KMS-11 (cell line): ENCODE data around the gene BCKDHA.

Source experiments
- H2AFZ ChIP-seq: fragments of 200-600 bp; sonication (generic); 2 replicates; pipeline ENCODE4 v1.6.1; 2016; ENCODE audit warnings: antibody characterized with exemption, mixed run types, low read depth
- H3K27ac ChIP-seq: fragments of 200-600 bp; sonication (generic); 2 replicates; pipeline ENCODE4 v1.6.1; 2016; ENCODE audit warnings: mild to moderate bottlenecking, mixed run types
- H3K27me3 ChIP-seq: fragments of 200-600 bp; sonication (generic); 2 replicates; pipeline ENCODE4 v1.6.1; 2017; ENCODE audit warnings: mild to moderate bottlenecking, low read depth, mixed run types, moderate library complexity; ENCODE audit not compliant: insufficient read depth
- H3K36me3 ChIP-seq: fragments of 200-600 bp; sonication (generic); 2 replicates; pipeline ENCODE4 v1.6.1; 2017; ENCODE audit warnings: mild to moderate bottlenecking, mixed run types; ENCODE audit not compliant: insufficient read depth
- H3K4me1 ChIP-seq: fragments of 200-600 bp; sonication (generic); 2 replicates; pipeline ENCODE4 v1.6.1; 2016; ENCODE audit warnings: mild to moderate bottlenecking, low read depth, mixed run types; ENCODE audit not compliant: poor library complexity, severe bottlenecking
- H3K4me2 ChIP-seq: fragments of 200-600 bp; sonication (generic); 2 replicates; pipeline ENCODE4 v1.7.0; 2016; ENCODE audit warnings: mild to moderate bottlenecking, mixed run types
- H3K4me3 ChIP-seq: fragments of 200-600 bp; sonication (generic); IDR thresholded peaks from 2 replicates; pipeline ENCODE4 v1.6.1; 2017; ENCODE audit warnings: low read depth, low read length, mixed read lengths; ENCODE audit not compliant: insufficient read depth
- H3K79me2 ChIP-seq: fragments of 200-600 bp; sonication (generic); 2 replicates; pipeline ENCODE4 v1.6.1; 2016; ENCODE audit warnings: low read depth, mixed run types; ENCODE audit not compliant: insufficient read depth
- H3K9ac ChIP-seq: fragments of 200-600 bp; sonication (generic); 2 replicates; pipeline ENCODE4 v1.6.1; 2016; ENCODE audit warnings: mild to moderate bottlenecking, mixed run types
- H4K20me1 ChIP-seq: fragments of 200-600 bp; sonication (generic); 2 replicates; pipeline ENCODE4 v1.6.1; 2016; ENCODE audit warnings: mild to moderate bottlenecking, mixed run types; ENCODE audit not compliant: insufficient read depth
- TF ChIP-seq, protein P1 (sequence below): fragments of 200-600 bp; sonication (generic); conservative IDR thresholded peaks from 2 replicates; pipeline ENCODE4 v1.6.1; 2017; ENCODE audit warnings: low read depth, mild to moderate bottlenecking, antibody characterized with exemption, low read length, moderate library complexity, mixed read lengths

Gene BCKDHA

DNA sequence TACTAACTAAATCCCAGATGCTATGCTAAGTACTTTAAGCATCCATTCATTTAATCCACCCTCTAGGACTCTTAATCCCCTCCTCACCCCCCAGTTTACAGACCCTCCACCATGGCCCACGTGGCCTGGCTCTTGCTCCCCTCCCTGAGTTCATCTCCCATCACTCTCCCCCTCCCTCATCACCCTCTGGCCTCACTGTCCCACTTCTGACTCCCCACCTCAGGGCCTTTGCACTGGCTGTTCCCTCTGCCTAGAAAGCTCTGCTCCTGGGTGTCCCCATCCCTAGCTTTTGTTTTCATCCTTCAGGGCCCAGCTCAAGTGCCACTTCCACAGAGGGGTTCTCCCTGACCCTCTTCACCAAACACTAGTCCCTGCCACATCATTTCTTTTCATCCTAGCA lies 37.9 kb upstream of the BCKDHA start:
- TF ChIP-seq, protein P1, sequence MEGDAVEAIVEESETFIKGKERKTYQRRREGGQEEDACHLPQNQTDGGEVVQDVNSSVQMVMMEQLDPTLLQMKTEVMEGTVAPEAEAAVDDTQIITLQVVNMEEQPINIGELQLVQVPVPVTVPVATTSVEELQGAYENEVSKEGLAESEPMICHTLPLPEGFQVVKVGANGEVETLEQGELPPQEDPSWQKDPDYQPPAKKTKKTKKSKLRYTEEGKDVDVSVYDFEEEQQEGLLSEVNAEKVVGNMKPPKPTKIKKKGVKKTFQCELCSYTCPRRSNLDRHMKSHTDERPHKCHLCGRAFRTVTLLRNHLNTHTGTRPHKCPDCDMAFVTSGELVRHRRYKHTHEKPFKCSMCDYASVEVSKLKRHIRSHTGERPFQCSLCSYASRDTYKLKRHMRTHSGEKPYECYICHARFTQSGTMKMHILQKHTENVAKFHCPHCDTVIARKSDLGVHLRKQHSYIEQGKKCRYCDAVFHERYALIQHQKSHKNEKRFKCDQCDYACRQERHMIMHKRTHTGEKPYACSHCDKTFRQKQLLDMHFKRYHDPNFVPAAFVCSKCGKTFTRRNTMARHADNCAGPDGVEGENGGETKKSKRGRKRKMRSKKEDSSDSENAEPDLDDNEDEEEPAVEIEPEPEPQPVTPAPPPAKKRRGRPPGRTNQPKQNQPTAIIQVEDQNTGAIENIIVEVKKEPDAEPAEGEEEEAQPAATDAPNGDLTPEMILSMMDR, result no peak
- H3K4me1 ChIP-seq, result peaks cover 10% of the 10 kb centered on the region
- H3K27ac ChIP-seq, result no peak overlapping the region
- no peak overlapping the region for H3K4me3 ChIP-seq
- H4K20me1 ChIP-seq, result no peaks in the 10 kb centered on the region
- no peaks in the 10 kb centered on the region for H3K79me2 ChIP-seq
- H2AFZ ChIP-seq, result no peak overlapping the region
- H3K9ac ChIP-seq, result no peak overlapping the region
- H3K27me3 ChIP-seq, result no peaks in the 10 kb centered on the region
- no peaks in the 10 kb centered on the region for H3K36me3 ChIP-seq
- H3K4me2 ChIP-seq, result no peak overlapping the region

DNA sequence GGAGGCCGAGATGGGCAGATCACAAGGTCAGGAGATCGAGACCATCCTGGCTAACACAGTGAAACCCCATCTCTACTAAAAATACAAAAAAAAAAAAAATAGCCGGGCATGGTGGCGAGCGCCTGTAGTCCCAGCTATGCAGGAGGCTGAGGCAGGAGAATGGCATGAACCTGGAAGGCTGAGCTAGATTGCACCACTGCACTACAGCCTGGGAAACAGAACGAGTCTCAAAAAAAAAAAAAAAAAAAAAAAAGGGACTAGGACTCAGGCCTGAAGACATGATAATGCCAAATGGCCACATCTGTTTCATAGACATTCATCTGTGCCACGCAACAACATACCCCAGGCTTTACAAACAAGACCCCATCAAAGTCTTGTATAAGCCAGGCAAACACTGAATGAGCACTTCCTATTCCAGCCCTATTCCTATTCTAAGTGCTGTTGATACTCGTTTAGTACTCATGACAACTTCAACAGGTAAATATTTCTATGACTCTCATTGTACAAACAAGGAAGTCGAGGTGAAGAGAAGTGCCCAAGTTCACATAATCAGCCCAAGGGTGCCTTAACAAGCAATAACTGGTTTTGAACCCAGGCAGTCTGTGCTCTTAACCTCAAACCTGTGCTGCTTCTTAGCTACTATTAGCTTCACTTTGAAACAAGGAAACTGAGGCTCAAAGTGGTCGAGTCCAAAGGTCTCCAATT lies 35.3 kb upstream of the BCKDHA start:
- Histone ChIP-seq H4K20me1 (no peaks in the 10 kb centered on the region), H3K4me1 (peaks cover 20% of the 10 kb centered on the region), H3K27ac (no peak overlapping the region), H2AFZ (no peak overlapping the region), H3K36me3 (no peaks in the 10 kb centered on the region), H3K9ac (no peak overlapping the region), H3K4me3 (no peak overlapping the region), H3K4me2 (no peak overlapping the region), H3K79me2 (no peaks in the 10 kb centered on the region), H3K27me3 (no peaks in the 10 kb centered on the region)
- TF ChIP-seq, protein P1, result no peak

DNA sequence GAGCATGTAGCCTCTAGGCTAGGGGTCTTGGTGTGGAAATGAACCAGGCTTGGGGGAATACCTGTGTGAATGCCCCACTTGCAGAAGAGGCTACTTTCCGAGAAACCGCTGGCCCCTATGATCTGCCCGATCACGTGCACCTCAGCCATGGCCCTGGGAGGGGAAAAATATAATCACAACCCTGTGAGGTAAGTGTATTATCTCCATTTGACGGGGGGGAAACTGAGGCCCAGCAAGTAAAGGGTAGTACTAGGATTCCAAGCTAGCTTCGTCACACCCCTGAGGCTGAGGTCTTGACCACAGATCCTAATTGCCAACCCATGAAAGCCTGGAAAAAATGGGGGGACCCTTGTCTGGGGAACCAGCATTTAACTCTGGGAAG lies 34.3 kb upstream of the BCKDHA start:
- Histone ChIP-seq H3K79me2 (no peaks in the 10 kb centered on the region), H4K20me1 (no peaks in the 10 kb centered on the region), H3K9ac (peak overlapping the region; percentile 95), H3K4me2 (peak overlapping the region; percentile 89), H2AFZ (peak overlapping the region; percentile 70; the same call in 1 of the 2 replicates), H3K27ac (peak overlapping the region; percentile 97), H3K27me3 (no peaks in the 10 kb centered on the region), H3K4me1 (peaks cover 20% of the 10 kb centered on the region), H3K36me3 (no peaks in the 10 kb centered on the region), H3K4me3 (no peak overlapping the region)
- TF ChIP-seq, protein P1, result no peak

DNA sequence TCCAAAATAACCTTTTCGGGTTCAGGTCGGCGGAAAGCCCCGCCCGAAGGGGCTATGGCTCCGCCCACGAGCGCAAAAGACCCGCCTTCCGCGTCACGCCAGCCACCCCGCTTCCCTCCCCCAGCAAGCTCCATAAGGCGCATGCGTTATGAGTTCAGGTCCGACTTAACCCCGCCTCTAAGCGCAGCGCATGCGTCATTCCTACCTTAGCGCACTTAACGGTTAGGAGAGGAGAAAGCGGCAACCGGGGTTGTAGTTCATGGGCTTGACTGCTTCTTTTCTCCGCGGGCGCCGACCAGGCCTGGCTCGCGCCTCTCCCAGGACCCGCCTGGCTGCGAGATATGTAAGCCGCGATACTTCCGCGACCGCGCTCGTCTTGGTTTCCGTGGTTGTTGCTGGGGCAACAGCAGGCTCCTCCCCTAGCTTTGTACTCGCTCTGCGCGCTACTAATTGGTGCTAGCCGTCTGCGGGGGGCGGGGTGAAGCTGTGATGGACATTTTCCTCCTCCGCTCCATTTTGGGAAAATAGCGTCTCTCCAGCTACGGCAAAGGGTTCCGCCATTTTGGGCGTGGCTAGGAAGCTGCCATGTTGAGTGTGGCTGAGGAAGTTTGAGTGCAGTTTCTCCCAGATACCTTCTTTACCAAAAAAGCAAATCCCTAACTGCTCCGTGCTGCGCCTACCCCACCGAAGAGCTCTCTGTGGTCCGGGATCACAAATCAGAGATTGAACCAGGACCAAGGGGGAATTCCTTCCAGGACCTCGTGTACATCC lies 33.7 kb upstream of the BCKDHA start, which contains the start of gene B9D2:
Gene B9D2 (minus strand): TSS at position 397 of the 771 bp plus-strand sequence. CDS start 630 bp downstream, outside the sequence.
- Histone ChIP-seq H2AFZ (peak within 1 kb of the TSS; percentile 70), H3K9ac (peak within 1 kb of the TSS; percentile 95)
- TF ChIP-seq, protein P1, result no peak

More for the DNA sequence above, 33.7 kb upstream of the BCKDHA start, which contains the start of gene B9D2:
- Histone ChIP-seq H3K4me2 (peak within 1 kb of the TSS; percentile 90), H3K79me2 (no peaks in the 10 kb centered on the region), H3K27ac (peak within 1 kb of the TSS; percentile 97), H4K20me1 (no peaks in the 10 kb centered on the region), H3K36me3 (no peaks in the 10 kb centered on the region), H3K4me1 (peaks cover 20% of the 10 kb centered on the region), H3K4me3 (no peak within 1 kb of the TSS), H3K27me3 (no peaks in the 10 kb centered on the region)
